Measurements from ENCODE around the gene TTC17. TPM values are rescaled to one million over a fixed set of nuclear protein-coding genes. Genes with fewer than 3 reads are reported as not detected.

The TTC17 gene
- polyA plus RNA-seq, 1 donor (not counting 4 experiments of a cell fraction or from before 2014, with no cell fraction given), result 53.4 TPM

DNA sequence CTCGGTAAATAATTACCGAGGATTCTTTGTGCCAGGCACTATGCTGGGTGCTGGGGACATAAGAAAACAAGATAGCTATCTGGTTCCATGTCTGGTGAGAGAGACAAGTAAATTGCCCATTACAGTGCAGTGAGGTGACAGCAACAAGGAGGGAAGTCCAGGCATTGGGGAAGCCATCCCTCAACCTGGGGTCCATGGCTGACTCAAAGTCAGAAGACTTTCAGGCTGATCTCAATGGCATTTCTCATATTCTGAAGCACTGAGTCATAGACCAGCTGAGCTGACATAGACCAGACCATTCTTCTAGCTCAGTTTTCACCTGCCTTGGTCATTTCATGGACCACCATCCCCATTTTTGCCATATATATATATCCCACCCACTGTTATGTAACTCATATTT, 158.8 kb downstream of the TTC17 start:
- H3K4me2 ChIP-seq (ENCODE audit: control insufficient read depth, extremely low read depth, insufficient read depth, low read depth, low read length), result no peak overlapping the region
- H3K4me3 ChIP-seq (ENCODE audit: control insufficient read depth in 2 of 3, extremely low read depth in 1 of 3, insufficient read depth in 2 of 3, low read depth in 1 of 3, low read length in 3 of 3), result no peak overlapping the region
- no peaks in the 10 kb centered on the region for H3K36me3 ChIP-seq (ENCODE audit: control insufficient read depth in 2 of 2, extremely low read depth in 1 of 2, insufficient read depth in 2 of 2, low read length in 2 of 2)
- no peak overlapping the region for H3K27ac ChIP-seq (ENCODE audit: control insufficient read depth, insufficient read depth, low read length)
- dilution Hi-C loops (cut with MboI; ENCODE audit: extremely low pct_ligation_motif_present, low sequenced_read_pairs), result no loop called here
- H2AFZ ChIP-seq (ENCODE audit: control insufficient read depth, low read length), result no peak overlapping the region
- H3K79me2 ChIP-seq (ENCODE audit: control insufficient read depth, insufficient read depth, low read length), result no peaks in the 10 kb centered on the region
- peaks cover 3% of the 10 kb centered on the region for H3K27me3 ChIP-seq (ENCODE audit: control insufficient read depth, extremely low read depth, insufficient read depth, low read length)
- no peak overlapping the region for H3K9ac ChIP-seq (ENCODE audit: control insufficient read depth, extremely low read depth, insufficient read depth, low read length)
- no peaks in the 10 kb centered on the region for H3K9me1 ChIP-seq (ENCODE audit: control insufficient read depth, extremely low read depth, insufficient read depth, low read length)
- H4K20me1 ChIP-seq (ENCODE audit: control insufficient read depth, extremely low read depth, insufficient read depth, low read length), result no peaks in the 10 kb centered on the region
- peaks cover 3% of the 10 kb centered on the region for H3K9me3 ChIP-seq (ENCODE audit: control insufficient read depth, low read depth, low read length)
- no peak for TF ChIP-seq EZH2 (IDR thresholded peaks at IDR 0.05; ENCODE audit: low read length)
- TF ChIP-seq, protein P1, sequence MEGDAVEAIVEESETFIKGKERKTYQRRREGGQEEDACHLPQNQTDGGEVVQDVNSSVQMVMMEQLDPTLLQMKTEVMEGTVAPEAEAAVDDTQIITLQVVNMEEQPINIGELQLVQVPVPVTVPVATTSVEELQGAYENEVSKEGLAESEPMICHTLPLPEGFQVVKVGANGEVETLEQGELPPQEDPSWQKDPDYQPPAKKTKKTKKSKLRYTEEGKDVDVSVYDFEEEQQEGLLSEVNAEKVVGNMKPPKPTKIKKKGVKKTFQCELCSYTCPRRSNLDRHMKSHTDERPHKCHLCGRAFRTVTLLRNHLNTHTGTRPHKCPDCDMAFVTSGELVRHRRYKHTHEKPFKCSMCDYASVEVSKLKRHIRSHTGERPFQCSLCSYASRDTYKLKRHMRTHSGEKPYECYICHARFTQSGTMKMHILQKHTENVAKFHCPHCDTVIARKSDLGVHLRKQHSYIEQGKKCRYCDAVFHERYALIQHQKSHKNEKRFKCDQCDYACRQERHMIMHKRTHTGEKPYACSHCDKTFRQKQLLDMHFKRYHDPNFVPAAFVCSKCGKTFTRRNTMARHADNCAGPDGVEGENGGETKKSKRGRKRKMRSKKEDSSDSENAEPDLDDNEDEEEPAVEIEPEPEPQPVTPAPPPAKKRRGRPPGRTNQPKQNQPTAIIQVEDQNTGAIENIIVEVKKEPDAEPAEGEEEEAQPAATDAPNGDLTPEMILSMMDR (optimal IDR thresholded peaks at IDR 0.05 in 1 of 3, IDR thresholded peaks at IDR 0.05 in 1 of 3, conservative IDR thresholded peaks at IDR 0.05 in 1 of 3; ENCODE audit: extremely low read depth in 1 of 3, insufficient read depth in 2 of 3, low read length in 3 of 3), result no peak
- no peak for DNase-seq (ENCODE audit: low read depth, low spot score)
- no peak for FAIRE-seq
- H3K4me1 ChIP-seq (ENCODE audit: control insufficient read depth, extremely low read depth, insufficient read depth, low read length), result peaks cover 3% of the 10 kb centered on the region

DNA sequence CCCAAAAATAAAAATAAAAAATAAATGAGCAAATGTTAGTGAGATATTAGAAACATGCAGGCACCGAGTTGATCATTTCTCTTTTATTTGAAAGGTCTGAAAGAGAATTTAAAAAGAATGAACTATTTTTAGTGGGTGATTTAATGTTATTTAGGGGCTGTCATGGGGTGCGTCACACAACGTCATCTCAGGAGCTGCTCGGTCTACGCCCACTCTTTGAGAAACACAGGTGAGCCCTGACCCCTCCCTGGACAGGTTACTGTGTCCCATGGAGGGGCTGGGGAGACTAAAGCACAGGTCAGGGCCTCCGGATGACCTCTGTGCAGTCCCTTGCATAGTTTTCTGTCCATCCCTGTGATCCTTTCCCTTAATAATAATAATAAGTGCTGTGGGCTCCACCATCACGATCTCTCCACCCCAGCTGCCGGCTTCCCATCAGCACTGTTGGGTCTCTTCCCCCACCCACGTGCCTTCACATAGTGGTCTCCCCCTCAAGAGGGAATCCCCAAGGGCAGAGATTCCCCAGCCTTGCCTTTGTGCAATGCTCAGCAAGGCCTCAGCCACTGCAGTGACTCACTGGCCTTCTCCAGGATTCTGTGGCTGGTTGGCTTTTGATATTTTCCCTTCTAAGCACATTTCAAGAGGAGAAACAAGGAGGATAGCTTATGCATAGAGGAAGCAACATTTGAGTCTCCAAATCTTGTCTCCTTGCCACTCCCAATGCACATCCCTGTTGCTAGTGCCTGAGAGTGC, 159.9 kb downstream of the TTC17 start:
- Histone ChIP-seq H4K20me1 (ENCODE audit: control insufficient read depth, extremely low read depth, insufficient read depth, low read length) (no peaks in the 10 kb centered on the region), H3K79me2 (ENCODE audit: control insufficient read depth, insufficient read depth, low read length) (no peaks in the 10 kb centered on the region), H3K36me3 (ENCODE audit: control insufficient read depth in 2 of 2, extremely low read depth in 1 of 2, insufficient read depth in 2 of 2, low read length in 2 of 2) (no peaks in the 10 kb centered on the region), H3K27ac (ENCODE audit: control insufficient read depth, insufficient read depth, low read length) (no peak overlapping the region), H3K4me2 (ENCODE audit: control insufficient read depth, extremely low read depth, insufficient read depth, low read depth, low read length) (no peak overlapping the region), H3K9me3 (ENCODE audit: control insufficient read depth, low read depth, low read length) (no peaks in the 10 kb centered on the region), H3K9ac (ENCODE audit: control insufficient read depth, extremely low read depth, insufficient read depth, low read length) (no peak overlapping the region), H3K27me3 (ENCODE audit: control insufficient read depth, extremely low read depth, insufficient read depth, low read length) (peaks cover 3% of the 10 kb centered on the region), H2AFZ (ENCODE audit: control insufficient read depth, low read length) (no peak overlapping the region), H3K9me1 (ENCODE audit: control insufficient read depth, extremely low read depth, insufficient read depth, low read length) (no peaks in the 10 kb centered on the region), H3K4me1 (ENCODE audit: control insufficient read depth, extremely low read depth, insufficient read depth, low read length) (no peaks in the 10 kb centered on the region), H3K4me3 (ENCODE audit: control insufficient read depth in 2 of 3, extremely low read depth in 1 of 3, insufficient read depth in 2 of 3, low read depth in 1 of 3, low read length in 3 of 3) (no peak overlapping the region)
- dilution Hi-C loops (cut with MboI; ENCODE audit: extremely low pct_ligation_motif_present, low sequenced_read_pairs), result no loop called here
- FAIRE-seq (no peak), DNase-seq (ENCODE audit: low read depth, low spot score) (no peak)
- TF ChIP-seq EZH2 (IDR thresholded peaks at IDR 0.05; ENCODE audit: low read length), result no peak
- TF ChIP-seq, protein P1 (optimal IDR thresholded peaks at IDR 0.05 in 1 of 3, IDR thresholded peaks at IDR 0.05 in 1 of 3, conservative IDR thresholded peaks at IDR 0.05 in 1 of 3; ENCODE audit: extremely low read depth in 1 of 3, insufficient read depth in 2 of 3, low read length in 3 of 3), result no peak
